Measurements from ENCODE around the gene FMN1. TPM values are rescaled to one million over a fixed set of nuclear protein-coding genes. Genes with fewer than 3 reads are reported as not detected.

The FMN1 gene
- total RNA-seq, 1 donor from 2014 or later = 2.2 TPM

- intact Hi-C loops (cut with DNase I) = no loop called here
- no peak for DNase-seq (ENCODE audit: low spot score)
These were observed 188.9 kb downstream of the FMN1 start for GRCh38 chr15:33005582-33005981.

- intact Hi-C loops (cut with DNase I) = no loop called here
- DNase-seq (ENCODE audit: low spot score) = no peak
These were observed 192.6 kb downstream of the FMN1 start for GRCh38 chr15:33001926-33002325.

GRCh38 chr15:32998979-32999672 is 195.4 kb downstream of the FMN1 start:
- DNase-seq (ENCODE audit: low spot score) = no peak
- intact Hi-C loops (cut with DNase I) = loop anchor here (5.0 to 10.0 kb wide), 2 partner anchors 144 to 337 kb away; no protein-coding TSS in a partner anchor

GRCh38 chr15:32998182-32998581 is 196.3 kb downstream of the FMN1 start:
- DNase-seq (ENCODE audit: low spot score) = no peak
- intact Hi-C loops (cut with DNase I) = loop anchor here (5.0 to 10.0 kb wide), 2 partner anchors 143 to 336 kb away; no protein-coding TSS in a partner anchor

GRCh38 chr15:32994810-32995424 is 199.6 kb downstream of the FMN1 start:
- intact Hi-C loops (cut with DNase I) = loop anchor here (5.0 to 10.0 kb wide), 2 partner anchors 140 to 333 kb away; no protein-coding TSS in a partner anchor

GRCh38 chr15:32993285-32993684 is 201.2 kb downstream of the FMN1 start:
- no peak for DNase-seq (ENCODE audit: low spot score)
- intact Hi-C loops (cut with DNase I) = loop anchor here (10.0 kb wide), 1 partner anchor 138 kb away; no protein-coding TSS in a partner anchor

More at GRCh38 chr15:32994810-32995424, 199.6 kb downstream of the FMN1 start:
- DNase-seq (ENCODE audit: low spot score) = no peak

- DNase-seq (ENCODE audit: low spot score) = no peak
- intact Hi-C loops (cut with DNase I) = loop anchor here (10.0 kb wide), 1 partner anchor 137 kb away; no protein-coding TSS in a partner anchor
These were observed 202.8 kb downstream of the FMN1 start for GRCh38 chr15:32991619-32992111.

- DNase-seq (ENCODE audit: low spot score) = no peak
- intact Hi-C loops (cut with DNase I) = loop anchor here (10.0 kb wide), 1 partner anchor 135 kb away; no protein-coding TSS in a partner anchor
These were observed 204.4 kb downstream of the FMN1 start for GRCh38 chr15:32990071-32990470.

- DNase-seq (ENCODE audit: low spot score) = no peak
- intact Hi-C loops (cut with DNase I) = no loop called here
These were observed 207.4 kb downstream of the FMN1 start for GRCh38 chr15:32987067-32987466.

GRCh38 chr15:32986147-32986546 is 208.4 kb downstream of the FMN1 start:
- intact Hi-C loops (cut with DNase I) = no loop called here
- DNase-seq (ENCODE audit: low spot score) = no peak

- intact Hi-C loops (cut with DNase I) = no loop called here
- DNase-seq (ENCODE audit: low spot score) = no peak
These were observed 210.8 kb downstream of the FMN1 start for GRCh38 chr15:32983679-32984078.

GRCh38 chr15:32982001-32982400 is 212.5 kb downstream of the FMN1 start:
- no peak for DNase-seq (ENCODE audit: low spot score)
- intact Hi-C loops (cut with DNase I) = no loop called here

GRCh38 chr15:32981536-32981935 is 213.0 kb downstream of the FMN1 start:
- intact Hi-C loops (cut with DNase I) = no loop called here
- DNase-seq (ENCODE audit: low spot score) = no peak

GRCh38 chr15:32979710-32980109 is 214.8 kb downstream of the FMN1 start:
- intact Hi-C loops (cut with DNase I) = no loop called here
- DNase-seq (ENCODE audit: low spot score) = no peak

GRCh38 chr15:32977506-32977905 is 217.0 kb downstream of the FMN1 start:
- intact Hi-C loops (cut with DNase I) = no loop called here
- DNase-seq (ENCODE audit: low spot score) = no peak

- intact Hi-C loops (cut with DNase I) = no loop called here
- DNase-seq (ENCODE audit: low spot score) = no peak
These were observed 219.8 kb downstream of the FMN1 start for GRCh38 chr15:32974691-32975090.

- intact Hi-C loops (cut with DNase I) = no loop called here
- no peak for DNase-seq (ENCODE audit: low spot score)
These were observed 221.8 kb downstream of the FMN1 start for GRCh38 chr15:32972686-32973085.

- no peak for DNase-seq (ENCODE audit: low spot score)
- intact Hi-C loops (cut with DNase I) = no loop called here
These were observed 223.7 kb downstream of the FMN1 start for GRCh38 chr15:32970847-32971246.

GRCh38 chr15:32967521-32967920 is 227.0 kb downstream of the FMN1 start:
- no peak for DNase-seq (ENCODE audit: low spot score)
- intact Hi-C loops (cut with DNase I) = no loop called here

- DNase-seq (ENCODE audit: low spot score) = no peak
- intact Hi-C loops (cut with DNase I) = no loop called here
These were observed 228.0 kb downstream of the FMN1 start for GRCh38 chr15:32966512-32966911.

GRCh38 chr15:32965897-32966296 is 228.6 kb downstream of the FMN1 start:
- intact Hi-C loops (cut with DNase I) = no loop called here
- no peak for DNase-seq (ENCODE audit: low spot score)
